GM18870 (cell line): ENCODE measurements around the gene FNIP2.
"Not testable (repeated sequence)": the region's sequence is repeated elsewhere in the genome, so short reads cannot be mapped to it uniquely, and the experiment has no call there.

Source experiments
- ATAC-seq: cut with Tn5 transposase; IDR thresholded peaks from one replicate; pipeline ENCODE4 v1.9.1; 2021; ENCODE audit warnings: moderate library complexity; ENCODE audit not compliant: unreplicated experiment

The FNIP2 gene

DNA sequence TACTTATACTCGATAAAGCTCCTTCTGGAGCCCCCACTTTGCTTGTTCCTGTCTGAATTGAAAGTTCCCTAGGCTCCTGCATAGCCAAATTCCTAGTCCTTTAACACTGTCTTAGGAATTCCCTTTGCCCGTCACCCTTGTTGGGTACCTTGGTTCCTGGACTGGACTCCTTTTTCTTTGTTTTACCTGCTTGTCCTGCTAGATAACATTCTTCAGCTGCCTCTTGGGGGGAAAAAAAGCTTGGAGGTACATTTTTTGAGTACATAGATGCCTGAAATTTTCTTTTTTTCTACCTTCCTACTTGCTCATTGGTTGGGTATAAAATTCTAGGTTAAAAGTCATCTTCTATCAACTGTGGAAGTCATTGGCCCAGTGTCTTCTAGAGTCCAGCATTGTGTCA lies 179.2 kb downstream of the FNIP2 start:
- no peak for ATAC-seq

DNA sequence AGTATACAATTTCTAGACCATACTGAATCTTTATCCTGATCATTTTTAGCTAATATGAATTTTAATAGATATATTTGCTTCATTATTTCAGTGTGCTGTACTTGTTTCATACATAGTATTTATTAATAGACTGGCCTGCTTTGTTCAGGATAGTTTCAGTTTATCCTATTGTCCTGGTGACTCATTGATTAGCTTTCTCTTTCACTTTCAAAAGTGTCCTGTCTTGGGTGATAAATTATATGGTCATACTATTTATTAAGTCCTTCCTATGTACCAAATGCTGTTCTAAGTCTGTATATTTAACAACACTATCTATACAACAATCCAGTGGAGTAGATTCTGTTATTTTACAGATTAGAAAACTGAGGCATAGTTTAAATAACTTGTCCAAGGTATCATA lies 180.3 kb downstream of the FNIP2 start:
- ATAC-seq = peak; percentile 78

DNA sequence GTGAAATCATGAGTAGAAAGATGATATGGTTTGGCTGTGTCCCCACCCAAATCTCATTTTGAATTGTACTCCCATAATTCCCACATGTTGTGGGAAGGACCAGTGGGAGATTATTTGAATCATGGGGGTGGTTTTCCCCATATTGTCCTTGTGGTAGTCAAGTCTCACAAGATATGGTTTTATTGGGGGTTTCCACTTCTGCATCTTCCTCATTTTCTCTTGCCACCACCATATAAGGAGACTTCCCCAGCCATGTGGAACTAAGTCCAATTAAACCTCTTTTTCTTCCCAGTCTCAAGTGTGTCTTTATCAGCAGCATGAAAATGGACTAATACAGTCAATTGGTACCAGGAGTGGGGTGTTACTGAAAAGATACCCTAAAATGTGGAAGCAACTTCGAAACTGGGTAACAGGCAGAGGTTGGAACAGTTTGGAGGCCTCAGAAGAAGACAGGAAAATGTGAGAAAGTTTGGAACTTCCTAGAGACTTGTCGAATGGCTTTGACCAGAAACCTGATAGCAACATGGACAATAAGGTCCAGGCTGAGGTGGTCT lies 183.5 kb downstream of the FNIP2 start:
- not testable (repeated sequence) for ATAC-seq

DNA sequence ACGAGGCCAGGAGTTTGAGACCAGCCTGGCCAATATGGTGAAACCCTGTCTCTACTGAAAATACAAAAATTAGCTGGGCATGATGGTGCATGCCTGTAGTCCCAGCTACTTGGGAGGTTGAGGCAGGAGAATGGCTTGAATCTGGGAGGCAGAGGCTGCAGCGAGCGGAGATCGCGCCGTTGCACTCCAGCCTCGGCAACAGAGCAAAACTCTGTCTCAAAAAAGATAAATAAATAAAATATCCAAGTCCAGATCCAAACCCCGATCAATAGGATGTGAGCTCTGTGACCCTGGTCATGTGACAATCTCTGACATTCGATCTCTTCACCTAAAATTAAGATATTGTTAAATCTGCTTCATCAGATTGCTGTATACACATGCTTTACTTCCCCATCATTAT lies 187.5 kb downstream of the FNIP2 start:
- not testable (repeated sequence) for ATAC-seq

DNA sequence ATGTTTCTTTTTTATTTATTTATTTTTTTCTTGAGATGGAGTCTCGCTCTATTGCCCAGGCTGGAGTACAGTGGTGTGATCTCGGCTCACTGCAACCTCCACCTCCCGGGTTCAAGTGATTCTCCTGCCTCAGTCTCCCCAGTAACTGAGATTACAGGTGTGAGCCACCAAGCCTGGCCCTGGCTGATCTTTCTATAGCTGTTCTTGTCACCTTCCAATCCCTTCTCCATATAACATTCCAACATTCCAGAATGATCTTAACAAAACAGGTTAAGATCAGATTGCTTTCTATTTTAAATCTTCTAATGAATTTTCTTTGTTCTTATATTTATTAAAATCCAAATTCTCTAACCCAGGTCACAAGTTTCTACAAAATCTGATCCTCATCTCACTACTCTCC lies 188.1 kb downstream of the FNIP2 start:
- not testable (repeated sequence) for ATAC-seq
